GM10847 (cell line): ENCODE measurements around the gene MXRA7.

ENCODE experiments used
- POLR2A ChIP-seq: IDR thresholded peaks from 2 replicates; pipeline ENCODE4 v1.6.1; 2011; ENCODE audit not compliant: insufficient read length; ENCODE audit errors: extremely low read depth

MXRA7 gene

GRCh38 chr17:76722279-76722678 is 11.5 kb upstream of the MXRA7 start:
- TF ChIP-seq POLR2A: no peak

- TF ChIP-seq POLR2A: no peak
Observed at GRCh38 chr17:76721463-76721862, 10.7 kb upstream of the MXRA7 start.

GRCh38 chr17:76720941-76721340 is 10.2 kb upstream of the MXRA7 start:
- no peak for TF ChIP-seq POLR2A

- no peak for TF ChIP-seq POLR2A
Observed at GRCh38 chr17:76720211-76720610, 9.4 kb upstream of the MXRA7 start.

GRCh38 chr17:76718516-76718915 is 7.8 kb upstream of the MXRA7 start:
- no peak for TF ChIP-seq POLR2A

- no peak for TF ChIP-seq POLR2A
Observed at GRCh38 chr17:76716839-76717215, 6.1 kb upstream of the MXRA7 start.

- no peak for TF ChIP-seq POLR2A
Observed at GRCh38 chr17:76716146-76716838, 5.5 kb upstream of the MXRA7 start.

- no peak for TF ChIP-seq POLR2A
Observed at GRCh38 chr17:76715496-76715830, 4.7 kb upstream of the MXRA7 start.

GRCh38 chr17:76714822-76715495 is 4.2 kb upstream of the MXRA7 start:
- TF ChIP-seq POLR2A: no peak

GRCh38 chr17:76714336-76714735 is 3.6 kb upstream of the MXRA7 start:
- TF ChIP-seq POLR2A: no peak

- no peak for TF ChIP-seq POLR2A
Observed at GRCh38 chr17:76713765-76714164, 3.0 kb upstream of the MXRA7 start.

GRCh38 chr17:76709077-76709950 is 1.5 kb downstream of the MXRA7 start:
- no peak for TF ChIP-seq POLR2A

GRCh38 chr17:76707985-76708807 is 2.6 kb downstream of the MXRA7 start:
- no peak for TF ChIP-seq POLR2A

- no peak for TF ChIP-seq POLR2A
Observed at GRCh38 chr17:76706817-76707216, 3.9 kb downstream of the MXRA7 start.

GRCh38 chr17:76704805-76705204 is 6.0 kb downstream of the MXRA7 start:
- TF ChIP-seq POLR2A: no peak
